H9 (cell line): Measurements from ENCODE around the gene F11. TPM values are rescaled to one million over a fixed set of nuclear protein-coding genes. Genes with fewer than 3 reads are reported as not detected.

Source experiments
- DNase-seq: peaks from one replicate; pipeline ENCODE4 v3.0.0-alpha.2; 2017
- H2AFZ ChIP-seq: one replicate; pipeline ENCODE4 v1.6.1; 2013; ENCODE audit warnings: mild to moderate bottlenecking, low read length, control low read depth, moderate library complexity
- H2AK5ac ChIP-seq: 2 replicates; pipeline ENCODE4 v1.6.1; 2013; ENCODE audit warnings: low read length, control low read depth, mixed read lengths; ENCODE audit not compliant: insufficient read length
- H2BK120ac ChIP-seq: one replicate; pipeline ENCODE4 v1.6.1; 2013; ENCODE audit warnings: low read depth, mild to moderate bottlenecking, low read length, control low read depth, inconsistent platforms; ENCODE audit not compliant: poor library complexity, severe bottlenecking
- H2BK12ac ChIP-seq: 2 replicates; pipeline ENCODE4 v1.6.1; 2013; ENCODE audit warnings: low read length, control low read depth, mixed read lengths, low read depth; ENCODE audit not compliant: insufficient read length
- H2BK15ac ChIP-seq: 2 replicates; pipeline ENCODE4 v1.6.1; 2013; ENCODE audit warnings: low read depth, low read length, control low read depth
- H2BK20ac ChIP-seq: one replicate; pipeline ENCODE4 v1.6.1; 2013; ENCODE audit warnings: low read depth, mild to moderate bottlenecking, low read length, control low read depth, inconsistent platforms; ENCODE audit not compliant: poor library complexity, severe bottlenecking
- H2BK5ac ChIP-seq: 2 replicates; pipeline ENCODE4 v1.6.1; 2013; ENCODE audit warnings: low read length, control low read depth, mixed read lengths; ENCODE audit not compliant: insufficient read length
- H3K14ac ChIP-seq: 2 replicates; pipeline ENCODE4 v1.6.1; 2013; ENCODE audit warnings: low read length, control low read depth; ENCODE audit not compliant: insufficient read depth
- H3K18ac ChIP-seq: 2 replicates; pipeline ENCODE4 v1.6.1; 2013; ENCODE audit warnings: low read depth, mild to moderate bottlenecking, mixed read lengths, low read length, control low read depth; ENCODE audit not compliant: insufficient read length
- H3K23ac ChIP-seq: 2 replicates; pipeline ENCODE4 v1.6.1; 2013; ENCODE audit warnings: low read length, control low read depth, mixed read lengths, low read depth; ENCODE audit not compliant: insufficient read length
- H3K23me2 ChIP-seq: 2 replicates; pipeline ENCODE4 v1.6.1; 2013; ENCODE audit warnings: low read depth, mild to moderate bottlenecking, mixed read lengths, low read length, control low read depth; ENCODE audit not compliant: insufficient read length, poor library complexity, severe bottlenecking
- H3K27ac ChIP-seq: 2 replicates; pipeline ENCODE4 v1.5.1; 2013; ENCODE audit warnings: low read length, control low read depth, mixed read lengths, low read depth; ENCODE audit not compliant: insufficient read length
- H3K27me3 ChIP-seq: 2 replicates; pipeline ENCODE4 v1.6.1; 2013; ENCODE audit warnings: low read length, control low read depth, inconsistent platforms; ENCODE audit not compliant: insufficient read depth
- H3K4ac ChIP-seq: 2 replicates; pipeline ENCODE4 v1.6.1; 2013; ENCODE audit warnings: low read depth, mild to moderate bottlenecking, control low read depth, inconsistent platforms, low read length, moderate library complexity
- H3K4me1 ChIP-seq: 2 replicates; pipeline ENCODE4 v1.6.1; 2013; ENCODE audit warnings: low read length, control low read depth, inconsistent platforms; ENCODE audit not compliant: insufficient read depth
- H3K4me2 ChIP-seq: 2 replicates; pipeline ENCODE4 v1.6.1; 2013; ENCODE audit warnings: low read length, control low read depth, mixed read lengths; ENCODE audit not compliant: insufficient read length, insufficient read depth
- H3K56ac ChIP-seq: 2 replicates; pipeline ENCODE4 v1.6.1; 2013; ENCODE audit warnings: low read depth, mild to moderate bottlenecking, mixed read lengths, low read length, control low read depth; ENCODE audit not compliant: insufficient read length
- H3K79me1 ChIP-seq: 2 replicates; pipeline ENCODE4 v1.6.1; 2013; ENCODE audit warnings: low read depth, mild to moderate bottlenecking, moderate library complexity, low read length, control low read depth, inconsistent platforms; ENCODE audit not compliant: insufficient read depth, poor library complexity, severe bottlenecking
- H3K79me2 ChIP-seq: 2 replicates; pipeline ENCODE4 v1.6.1; 2013; ENCODE audit warnings: low read length, control low read depth, inconsistent platforms; ENCODE audit not compliant: insufficient read depth
- H3K9ac ChIP-seq: 2 replicates; pipeline ENCODE4 v1.6.1; 2013; ENCODE audit warnings: low read length, control low read depth, mixed read lengths; ENCODE audit not compliant: insufficient read length; ENCODE audit errors: extremely low read depth
- H3K9me3 ChIP-seq: one replicate; pipeline ENCODE4 v1.6.1; 2013; ENCODE audit warnings: low read depth, low read length, inconsistent platforms; ENCODE audit not compliant: control insufficient read depth
- H3T11ph ChIP-seq: one replicate; pipeline ENCODE4 v1.6.1; 2013; ENCODE audit warnings: mild to moderate bottlenecking, low read length, control low read depth, inconsistent platforms
- H4K20me1 ChIP-seq: one replicate; pipeline ENCODE4 v1.6.1; 2013; ENCODE audit not compliant: control insufficient read depth, insufficient read length, insufficient read depth
- H4K5ac ChIP-seq: 2 replicates; pipeline ENCODE4 v1.6.1; 2013; ENCODE audit warnings: low read depth, mild to moderate bottlenecking, mixed read lengths, low read length, control low read depth; ENCODE audit not compliant: insufficient read length
- H4K8ac ChIP-seq: replicated peaks from 2 replicates; pipeline ENCODE4 v1.6.1; 2013; ENCODE audit warnings: low read length, control low read depth, mixed read lengths, low read depth; ENCODE audit not compliant: insufficient read length
- H4K91ac ChIP-seq: 2 replicates; pipeline ENCODE4 v1.6.1; 2013; ENCODE audit warnings: low read depth, mild to moderate bottlenecking, moderate library complexity, mixed read lengths, low read length, control low read depth; ENCODE audit not compliant: insufficient read length
- H3K27ac Mint-ChIP-seq, 3 experiments: 2 replicates in 2 of 3; 3 replicates in 1 of 3; pipeline ENCODE4 v1.8.0; 2020 to 2021; ENCODE audit warnings: mixed read lengths in 3 of 3, mild to moderate bottlenecking in 1 of 3, moderate library complexity in 1 of 3
- H3K27me3 Mint-ChIP-seq: 2 replicates; pipeline ENCODE4 v1.8.0; 2021; ENCODE audit warnings: low read depth, mild to moderate bottlenecking, moderate library complexity, mixed read lengths
- H3K36me3 Mint-ChIP-seq, 3 experiments: 2 replicates in 2 of 3; 3 replicates in 1 of 3; pipeline ENCODE4 v1.8.0; 2020 to 2021; ENCODE audit warnings: low read depth in 3 of 3, mixed read lengths in 3 of 3; ENCODE audit not compliant: insufficient read depth in 1 of 3
- H3K4me1 Mint-ChIP-seq, 2 experiments: 2 replicates each; pipeline ENCODE4 v1.8.0; 2020; ENCODE audit warnings: mixed read lengths in 2 of 2
- H3K4me3 Mint-ChIP-seq, 2 experiments: 2 replicates in 1 of 2; 3 replicates in 1 of 2; pipeline ENCODE4 v1.8.0; 2020 to 2021; ENCODE audit warnings: mild to moderate bottlenecking in 2 of 2, mixed read lengths in 2 of 2, moderate library complexity in 1 of 2
- H3K9me3 Mint-ChIP-seq, 2 experiments: 2 replicates in 1 of 2; 3 replicates in 1 of 2; pipeline ENCODE4 v1.8.0; 2020; ENCODE audit warnings: mild to moderate bottlenecking in 2 of 2, mixed read lengths in 2 of 2, moderate library complexity in 1 of 2
- CTCF ChIP-seq: fragments of 200-600 bp; sonication (generic); conservative IDR thresholded peaks from 3 replicates; pipeline ENCODE4 v1.8.0; 2021; ENCODE audit warnings: antibody characterized with exemption, mild to moderate bottlenecking
- WGBS: extraction: QIAGEN DNeasy Blood & Tissue Kit; methylation state at CpG from one replicate; pipeline ENCODE4 v1.1.7; 2013; ENCODE audit warnings: missing lambda C conversion rate, low lambda C conversion rate, mixed read lengths; ENCODE audit not compliant: insufficient read length; ENCODE audit errors: extremely low coverage; 5-methylcytosine and 5-hydroxymethylcytosine counted together
- total RNA-seq: library from RNA; stranded (reverse); gene quantifications from 2 replicates; pipeline ENCODE4 v1.2.1, GENCODE V29; 2021

F11 gene
- total RNA-seq, 1 experiment from 2014 or later, result 0.50 TPM

DNA sequence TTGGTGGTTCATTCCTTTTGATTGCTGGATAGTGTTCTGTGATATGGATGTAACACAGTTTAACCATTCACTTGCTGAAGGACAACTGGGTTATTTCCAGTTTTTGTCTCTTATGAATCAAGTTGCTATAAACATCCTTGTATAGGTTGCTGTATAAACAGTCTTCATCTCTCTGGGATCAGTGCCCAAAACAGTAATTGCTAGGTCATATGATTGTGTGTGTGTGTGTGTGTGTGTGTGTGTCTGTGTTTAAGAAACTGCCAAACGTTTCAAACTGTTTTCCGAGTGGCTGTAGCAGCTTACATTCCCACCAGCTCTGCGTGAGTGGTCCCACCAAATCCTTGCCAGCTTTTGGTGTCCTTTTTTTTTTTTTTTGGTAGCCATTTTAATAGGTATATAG is 60.4 kb downstream of the F11 start:
- DNase-seq, result no peak
- no peaks in the 10 kb centered on the region for H3K23me2 ChIP-seq
- H3K23ac ChIP-seq, result no peak overlapping the region
- no peak overlapping the region for H2BK20ac ChIP-seq
- peaks cover 0 to 3% (median 0%) of the 10 kb centered on the region in 3 experiments; a peak in 2 of 7 replicates for H3K36me3 Mint-ChIP-seq
- no peaks in the 10 kb centered on the region for H4K20me1 ChIP-seq
- no peak overlapping the region for H3K27ac Mint-ChIP-seq
- no peak overlapping the region for H3K56ac ChIP-seq
- no peak overlapping the region for H2BK120ac ChIP-seq
- H3T11ph ChIP-seq, result no peak overlapping the region
- H2AFZ ChIP-seq, result no peak overlapping the region
- H3K27me3 ChIP-seq, result no peaks in the 10 kb centered on the region
- H3K79me2 ChIP-seq, result no peaks in the 10 kb centered on the region
- no peak overlapping the region for H3K4me2 ChIP-seq
- no peaks in the 10 kb centered on the region for H3K4me1 Mint-ChIP-seq
- H3K9me3 Mint-ChIP-seq, result peaks cover 0 to 9% of the 10 kb centered on the region in 2 experiments; a peak in 2 of 5 replicates
- no peak overlapping the region for H2AK5ac ChIP-seq
- H4K5ac ChIP-seq, result no peak overlapping the region
- no peak for TF ChIP-seq CTCF
- no peak overlapping the region for H4K91ac ChIP-seq
- no peak overlapping the region for H2BK15ac ChIP-seq
- H4K8ac ChIP-seq, result no peak overlapping the region
- no peak overlapping the region for H3K4ac ChIP-seq
- no peaks in the 10 kb centered on the region for H3K79me1 ChIP-seq
- H3K4me3 Mint-ChIP-seq, result no peak overlapping the region
- H3K9ac ChIP-seq, result no peak overlapping the region
- H3K18ac ChIP-seq, result no peak overlapping the region
- peaks cover 4% of the 10 kb centered on the region for H3K27me3 Mint-ChIP-seq
- H3K9me3 ChIP-seq, result no peaks in the 10 kb centered on the region
- H2BK12ac ChIP-seq, result no peak overlapping the region
- no CpG with 5 or more reads among the region's 3 CpGs for WGBS
- H2BK5ac ChIP-seq, result no peak overlapping the region
- H3K4me1 ChIP-seq, result no peaks in the 10 kb centered on the region
- no peak overlapping the region for H3K27ac ChIP-seq
- no peak overlapping the region for H3K14ac ChIP-seq
